Brain microvascular endothelial cell (primary cell): Measurements from ENCODE around the gene TCF20.

Source experiments
- DNase-seq: peaks from one replicate; pipeline ENCODE4 v3.0.0-alpha.2; 2020
- H3K27ac ChIP-seq: fragments of 250-450 bp; sonication (Bioruptor Pico); 2 replicates; pipeline ENCODE4 v1.5.1; 2020; ENCODE audit warnings: mild to moderate bottlenecking, moderate library complexity
- H3K27me3 ChIP-seq: fragments of 250-450 bp; sonication (Bioruptor Pico); replicated peaks from 2 replicates; pipeline ENCODE4 v1.5.1; 2020; ENCODE audit warnings: mild to moderate bottlenecking
- H3K36me3 ChIP-seq: fragments of 250-450 bp; sonication (Bioruptor Pico); replicated peaks from 2 replicates; pipeline ENCODE4 v1.5.1; 2020; ENCODE audit warnings: mild to moderate bottlenecking
- H3K4me3 ChIP-seq: 2 replicates; pipeline ENCODE4 v1.5.1; 2011; ENCODE audit warnings: low read depth, mild to moderate bottlenecking, control low read depth, low read length, moderate library complexity
- CTCF ChIP-seq: IDR thresholded peaks from 2 replicates; pipeline ENCODE4 v1.5.1; 2011; ENCODE audit warnings: low read depth, mild to moderate bottlenecking, moderate library complexity, low read length, control low read depth, inconsistent platforms; ENCODE audit errors: missing control alignments
- in situ Hi-C: cut with HindIII; loops from 2 replicates; pipeline ENCODE4 v1.10.0; 2017; ENCODE audit warnings: low sequenced_read_pairs, low pct_ligation_motif_present

Gene TCF20

GRCh38 chr22:42236268-42236667 lies 34.2 kb downstream of the TCF20 start:
- H3K27ac ChIP-seq: no peak overlapping the region
- in situ Hi-C loops: no loop called here
- no peaks in the 10 kb centered on the region for H3K27me3 ChIP-seq
- no peak for TF ChIP-seq CTCF
- no peak for DNase-seq
- no peak overlapping the region for H3K4me3 ChIP-seq
- H3K36me3 ChIP-seq: no peaks in the 10 kb centered on the region

- TF ChIP-seq CTCF: no peak
- Histone ChIP-seq H3K27ac (no peak overlapping the region), H3K4me3 (no peak overlapping the region), H3K27me3 (no peaks in the 10 kb centered on the region), H3K36me3 (no peaks in the 10 kb centered on the region)
- in situ Hi-C loops: no loop called here
- no peak for DNase-seq
Observed at GRCh38 chr22:42233879-42234278, 36.6 kb downstream of the TCF20 start.

- no peak for DNase-seq
- no peaks in the 10 kb centered on the region for H3K27me3 ChIP-seq
- no peaks in the 10 kb centered on the region for H3K36me3 ChIP-seq
- in situ Hi-C loops: no loop called here
- no peak overlapping the region for H3K4me3 ChIP-seq
- no peak for TF ChIP-seq CTCF
- no peak overlapping the region for H3K27ac ChIP-seq
Observed at GRCh38 chr22:42231929-42232328, 38.5 kb downstream of the TCF20 start.

GRCh38 chr22:42229455-42230149 lies 40.9 kb downstream of the TCF20 start:
- Histone ChIP-seq H3K27me3 (no peaks in the 10 kb centered on the region), H3K27ac (no peak overlapping the region), H3K4me3 (no peak overlapping the region), H3K36me3 (no peaks in the 10 kb centered on the region)
- in situ Hi-C loops: no loop called here
- TF ChIP-seq CTCF: no peak
- DNase-seq: no peak

- no peaks in the 10 kb centered on the region for H3K27me3 ChIP-seq
- in situ Hi-C loops: no loop called here
- no peak overlapping the region for H3K4me3 ChIP-seq
- H3K27ac ChIP-seq: no peak overlapping the region
- no peaks in the 10 kb centered on the region for H3K36me3 ChIP-seq
- TF ChIP-seq CTCF: no peak
- no peak for DNase-seq
Observed at GRCh38 chr22:42228483-42228882, 42.0 kb downstream of the TCF20 start.

GRCh38 chr22:42227435-42227834 lies 43.0 kb downstream of the TCF20 start:
- DNase-seq: no peak
- no peak for TF ChIP-seq CTCF

More at GRCh38 chr22:42227435-42227834, 43.0 kb downstream of the TCF20 start:
- in situ Hi-C loops: no loop called here
- no peaks in the 10 kb centered on the region for H3K36me3 ChIP-seq
- H3K27ac ChIP-seq: no peak overlapping the region
- H3K27me3 ChIP-seq: no peaks in the 10 kb centered on the region
- H3K4me3 ChIP-seq: no peak overlapping the region
